ENCODE results near the gene ANKRD60.

ANKRD60 gene

DNA sequence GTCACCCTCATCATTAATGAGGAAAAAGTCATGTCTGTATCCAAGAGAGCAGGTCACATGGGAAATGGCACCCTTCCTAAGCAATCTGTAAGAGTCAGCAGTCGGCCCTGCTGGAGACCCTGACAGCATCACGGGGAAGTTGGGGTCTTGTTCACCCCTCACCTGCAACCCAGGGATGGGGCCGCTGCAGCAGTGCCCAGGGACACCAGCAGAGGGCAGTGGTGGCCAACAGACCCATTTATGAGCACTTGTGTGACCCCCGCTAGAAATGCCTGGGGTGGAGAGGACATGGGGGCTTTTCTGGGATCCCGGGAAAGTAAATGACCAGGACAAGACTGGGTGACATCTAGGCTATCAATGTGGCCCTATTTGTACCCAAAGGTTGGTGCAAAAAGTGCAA is 35.9 kb downstream of the ANKRD60 start:
- peak; percentile 24 for DNase-seq (ENCODE audit: low spot score)

DNA sequence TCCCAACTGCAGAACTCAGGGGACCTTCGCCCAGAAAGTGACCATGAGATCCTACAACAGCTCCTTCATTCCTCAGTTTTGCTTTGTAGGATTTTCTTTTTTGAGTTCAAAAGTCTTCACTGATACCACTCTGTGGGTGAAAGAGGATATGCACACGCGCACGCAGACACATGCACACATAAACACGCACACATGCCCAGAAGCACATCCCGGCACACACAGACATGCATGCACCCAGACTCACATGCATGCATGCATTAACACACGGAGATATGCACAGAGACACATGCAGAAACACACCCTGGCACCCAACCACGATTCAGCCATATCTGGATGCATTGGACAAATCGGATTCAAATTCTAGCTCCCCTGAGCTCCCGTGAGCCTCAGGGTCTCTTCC is 36.4 kb downstream of the ANKRD60 start:
- DNase-seq (ENCODE audit: low spot score), result no peak

DNA sequence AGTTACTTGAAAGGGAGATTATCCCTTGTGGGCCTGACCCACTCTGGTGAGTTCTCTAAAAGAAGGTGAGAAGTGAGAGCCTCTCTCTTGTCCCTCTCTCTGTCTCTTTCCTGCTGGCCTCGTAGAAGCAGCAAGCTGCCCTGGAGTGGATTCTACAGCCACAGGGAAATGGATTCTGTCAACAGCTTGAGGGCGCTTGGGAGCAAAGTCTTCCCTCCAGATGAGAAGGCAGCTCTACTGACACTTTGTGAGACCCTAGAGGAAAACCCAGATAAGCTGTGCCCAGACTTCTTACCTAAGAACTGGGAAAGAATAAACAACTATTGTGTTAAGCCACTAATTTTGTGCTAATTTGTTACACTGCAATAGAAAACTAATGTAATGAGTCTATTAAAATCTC is 39.9 kb downstream of the ANKRD60 start:
- DNase-seq (ENCODE audit: low spot score), result no peak

DNA sequence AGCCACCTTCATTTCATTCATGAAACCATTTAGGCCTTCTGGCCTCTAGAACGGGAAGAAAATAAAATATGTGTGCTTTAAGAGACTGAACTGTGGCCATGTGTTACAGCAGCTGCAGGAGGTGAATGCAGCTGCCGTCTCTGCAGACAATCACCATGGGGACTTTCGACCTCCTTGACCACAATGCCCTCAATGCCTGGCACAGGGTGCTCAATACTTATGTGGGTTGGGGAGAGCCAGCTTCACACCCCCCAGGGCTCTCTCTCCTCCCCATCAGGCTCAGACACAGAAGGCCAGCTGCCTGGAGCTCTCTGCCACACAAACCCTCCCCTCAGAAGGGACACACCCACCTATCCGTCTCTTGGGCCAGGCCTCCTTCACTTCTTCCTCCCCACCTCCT is 43.5 kb downstream of the ANKRD60 start:
- DNase-seq (ENCODE audit: low spot score), result no peak

DNA sequence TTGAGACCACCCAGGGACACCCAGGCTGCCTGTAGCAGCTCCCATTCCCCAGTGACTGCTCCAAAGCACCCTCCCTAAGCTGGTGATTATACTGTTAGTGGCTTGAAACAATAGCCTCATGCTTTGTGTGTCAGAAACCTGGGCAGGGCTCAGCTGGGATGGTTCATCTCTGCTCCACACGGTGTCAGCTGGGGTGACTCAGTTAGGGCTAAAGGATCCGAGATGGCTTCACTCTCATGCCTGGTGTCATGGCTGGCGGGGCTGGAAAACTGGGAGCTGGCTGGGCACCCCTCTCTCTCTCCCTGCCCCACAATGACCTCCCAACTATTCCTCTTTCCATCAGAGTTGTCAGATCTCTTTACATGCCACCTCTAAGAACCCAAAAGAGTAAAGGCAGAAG is 44.4 kb downstream of the ANKRD60 start:
- DNase-seq (ENCODE audit: low spot score), result no peak

DNA sequence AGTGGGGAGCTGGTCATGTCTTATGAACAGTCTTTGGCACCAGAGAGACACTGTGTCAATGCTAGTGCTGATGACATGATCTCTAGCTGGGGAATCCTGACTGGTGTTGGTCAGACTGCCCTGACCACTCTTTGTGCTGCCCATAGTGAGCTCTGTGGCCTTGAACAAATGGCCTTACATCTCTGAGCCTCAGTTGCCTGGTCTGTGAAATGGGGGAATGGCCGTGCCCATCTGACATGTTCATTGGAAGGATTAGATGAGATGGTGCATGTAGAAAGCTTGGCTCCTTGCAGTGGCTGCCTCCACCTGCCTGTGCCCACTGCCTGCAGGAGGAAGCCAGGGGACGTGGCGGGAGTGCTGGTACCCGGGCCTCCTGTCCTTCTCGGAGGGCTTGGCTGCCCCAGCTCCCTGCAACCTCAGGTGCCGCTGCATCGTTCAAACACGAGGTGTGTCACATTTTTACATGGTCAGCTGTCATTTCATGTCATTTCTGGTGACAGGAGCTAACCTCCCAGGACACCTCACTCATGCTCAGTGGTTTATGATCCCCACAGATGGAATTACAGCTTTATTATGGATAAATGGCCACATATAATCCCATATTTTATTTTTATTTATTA is 45.8 kb downstream of the ANKRD60 start:
- DNase-seq (ENCODE audit: low spot score), result no peak

DNA sequence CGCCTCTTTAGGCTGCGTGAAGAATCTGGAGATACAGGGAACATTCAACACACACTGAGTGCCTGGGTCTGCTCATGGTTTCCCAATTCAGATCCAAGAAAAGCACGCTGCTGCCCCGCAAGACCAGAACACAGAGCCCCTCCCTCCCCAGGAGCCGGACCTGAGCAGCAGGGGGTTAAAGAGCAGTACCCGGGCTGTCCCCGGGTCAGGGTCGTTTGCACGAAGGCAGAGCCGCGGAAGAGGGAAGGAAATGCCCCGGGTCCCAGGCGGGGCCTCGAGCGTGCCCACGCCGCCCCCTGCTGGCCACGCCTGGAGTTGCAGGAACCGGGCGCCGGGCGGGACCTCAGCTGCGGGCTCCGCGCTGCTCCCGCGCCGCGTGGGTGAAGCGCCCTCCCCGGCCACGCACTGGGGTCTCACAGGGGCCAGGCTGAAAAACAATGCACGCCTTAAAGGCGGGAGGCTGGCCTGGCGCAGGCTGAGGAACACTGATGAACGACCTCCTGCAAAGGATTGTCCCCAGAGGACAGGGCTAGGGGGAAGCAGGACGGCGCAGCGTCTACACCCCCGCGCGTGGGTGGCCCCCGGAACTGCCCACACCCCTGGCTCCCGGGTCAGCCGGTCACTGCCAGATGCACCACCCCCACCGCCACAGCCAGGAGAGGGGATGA is 48.9 kb downstream of the ANKRD60 start:
- DNase-seq (ENCODE audit: low spot score), result peak; percentile 62

DNA sequence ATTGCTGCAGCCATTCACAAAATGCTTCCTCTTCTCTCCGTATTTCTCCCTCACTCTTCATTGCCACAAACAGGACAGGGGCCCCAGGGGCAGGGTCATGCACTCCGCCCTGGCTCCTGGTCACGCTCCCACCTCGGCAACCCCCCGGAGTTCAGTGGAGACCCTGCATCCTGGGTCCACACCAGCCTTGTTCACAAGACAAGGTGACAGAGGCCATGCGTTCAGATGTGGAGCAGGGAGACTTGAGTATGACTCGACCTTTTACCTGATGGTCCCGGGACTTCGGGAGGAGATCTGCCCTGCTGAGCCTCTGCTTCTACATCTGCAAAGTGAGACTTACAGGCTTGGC is 49.4 kb downstream of the ANKRD60 start:
- DNase-seq (ENCODE audit: low spot score), result no peak

DNA sequence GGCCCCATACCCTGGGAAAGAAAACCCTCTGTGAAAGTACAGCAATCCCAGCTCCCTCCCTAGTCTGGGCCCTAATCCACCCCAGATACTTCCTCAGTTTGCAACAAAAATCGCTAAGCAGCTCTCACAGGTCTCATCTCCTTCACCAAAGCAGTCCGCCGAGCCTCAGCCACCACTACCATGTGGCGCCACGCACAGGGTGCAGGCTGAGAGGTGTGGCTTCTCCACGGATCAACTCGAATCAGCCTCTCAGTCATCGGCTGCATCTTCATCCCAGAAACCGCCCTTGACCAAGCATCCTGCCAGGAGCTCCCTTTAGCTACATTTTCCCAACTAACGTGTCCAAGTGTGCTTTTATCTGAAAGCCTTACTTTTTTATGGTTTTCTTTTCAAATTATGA is 50.7 kb downstream of the ANKRD60 start:
- DNase-seq (ENCODE audit: low spot score), result no peak

DNA sequence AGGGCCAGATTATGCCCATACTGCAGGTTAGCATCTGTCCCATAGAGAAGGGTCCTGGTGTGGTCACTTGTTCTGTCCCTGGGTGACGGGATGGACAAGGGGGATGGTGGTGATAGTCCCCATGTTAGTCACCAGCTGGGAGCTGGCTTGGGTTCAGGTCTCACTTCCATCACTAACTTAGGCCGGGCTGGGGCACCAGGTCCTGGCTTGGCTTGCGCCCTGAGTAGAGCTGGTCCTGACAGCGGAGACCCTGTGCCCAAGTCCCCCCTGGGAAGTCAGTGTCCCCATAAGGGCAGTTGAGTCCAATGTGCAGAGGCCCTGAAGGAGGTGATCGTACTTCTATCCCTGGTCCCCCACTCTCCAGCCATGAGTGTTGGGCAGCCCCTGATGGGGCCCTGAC is 52.6 kb downstream of the ANKRD60 start:
- DNase-seq (ENCODE audit: low spot score), result no peak

DNA sequence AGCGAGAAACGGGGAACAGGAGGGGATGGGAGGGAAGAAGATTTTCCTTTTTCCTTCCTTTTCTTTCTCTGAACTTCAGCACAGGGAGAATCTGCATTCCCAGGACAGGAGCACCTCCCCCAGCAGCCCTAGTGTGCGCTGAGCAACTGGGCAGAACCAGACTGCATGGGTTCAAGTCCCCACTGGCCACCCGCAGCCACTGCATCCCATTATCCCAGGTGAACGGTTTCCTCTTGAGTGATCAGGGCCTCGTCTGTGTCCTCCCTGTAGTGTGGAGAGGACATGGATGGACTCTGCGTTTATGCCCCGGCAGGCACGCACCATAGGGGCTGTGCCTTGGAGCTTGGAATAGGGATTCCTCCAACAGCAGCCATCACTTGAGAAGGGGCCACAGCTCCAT is 53.0 kb downstream of the ANKRD60 start:
- no peak for DNase-seq (ENCODE audit: low spot score)

DNA sequence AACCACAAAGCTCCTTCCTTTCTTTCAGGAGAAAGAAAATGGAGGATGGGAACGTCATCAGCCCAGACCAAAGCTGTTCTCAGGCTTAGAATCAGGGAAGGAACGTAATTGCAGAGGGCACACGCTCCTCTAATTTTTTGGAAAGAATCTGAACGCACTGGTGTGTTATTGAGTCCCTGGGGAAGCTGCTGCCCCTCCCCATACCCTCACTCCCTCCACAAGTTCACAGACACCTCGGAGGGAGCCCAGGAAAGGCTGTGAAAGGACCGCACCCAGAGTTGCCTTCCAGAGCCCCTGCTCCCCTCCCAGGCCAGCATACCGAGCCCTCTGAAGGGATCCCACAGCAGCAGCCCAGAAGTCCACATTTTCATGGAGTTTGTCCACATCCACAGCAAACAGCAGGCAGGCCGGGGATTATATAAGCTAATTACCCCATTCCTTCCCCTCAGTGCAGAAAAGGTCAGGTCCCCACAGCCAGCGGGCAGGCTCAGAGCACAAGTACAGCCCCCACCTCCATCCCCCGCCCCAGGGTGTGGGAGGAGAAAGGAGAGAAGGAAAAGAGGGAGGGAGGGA is 53.7 kb downstream of the ANKRD60 start:
- no peak for DNase-seq (ENCODE audit: low spot score)

DNA sequence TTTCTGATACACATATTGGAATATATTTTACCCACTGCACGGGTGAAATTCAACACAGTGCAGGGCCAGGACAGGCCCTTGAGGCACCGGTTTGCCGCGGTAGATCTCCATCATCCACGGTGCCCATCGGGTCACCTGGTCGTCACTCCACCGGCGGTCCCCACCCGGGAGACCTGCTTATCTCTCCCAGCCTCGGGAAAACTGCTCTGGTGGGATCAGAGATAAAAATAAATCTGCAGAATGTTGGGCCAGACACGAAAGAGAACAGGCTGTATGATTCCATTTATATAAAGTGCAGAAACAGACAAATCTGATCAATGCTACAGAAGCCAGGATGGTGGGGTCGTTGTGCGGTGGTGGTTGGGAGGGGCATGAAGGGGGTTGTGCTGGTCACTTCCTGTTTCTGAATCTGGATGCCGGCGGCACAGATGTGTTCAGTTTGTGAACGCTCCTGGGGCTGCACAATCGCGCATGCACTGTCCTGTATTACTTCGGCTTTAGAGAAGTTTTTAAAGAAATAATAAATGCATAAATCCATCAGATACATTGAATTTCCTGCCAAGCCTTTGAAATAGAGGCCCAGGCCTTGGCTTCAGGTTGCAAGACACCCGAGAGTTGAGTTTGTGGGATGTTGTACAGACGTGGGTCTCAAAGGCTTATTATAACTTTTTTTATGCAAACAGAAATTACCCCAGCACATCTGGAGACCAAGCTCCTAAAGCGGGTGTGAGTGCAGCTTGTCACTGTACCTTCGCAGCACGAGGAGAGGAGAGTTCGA is 54.3 kb downstream of the ANKRD60 start:
- no peak for DNase-seq (ENCODE audit: low spot score)

DNA sequence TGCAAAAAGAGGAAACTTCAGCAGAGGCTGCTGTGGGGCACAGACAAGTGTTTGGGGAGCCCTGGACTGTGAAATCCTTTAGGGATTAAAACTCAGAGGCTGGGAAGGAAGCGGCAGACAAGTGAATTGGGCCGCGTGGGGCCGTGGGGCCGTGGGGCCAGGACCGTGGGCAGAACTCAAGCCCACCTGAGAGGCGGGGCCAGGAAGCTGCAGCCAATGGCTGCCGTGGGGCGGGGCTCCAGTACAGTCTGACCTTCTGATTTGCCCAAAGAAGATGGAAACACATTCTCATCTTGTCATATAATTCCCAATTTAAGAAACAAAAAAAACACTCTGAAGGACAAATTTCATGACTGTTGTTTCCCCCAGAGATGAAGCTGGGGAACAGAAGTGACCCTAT is 55.4 kb downstream of the ANKRD60 start:
- DNase-seq (ENCODE audit: low spot score), result no peak

DNA sequence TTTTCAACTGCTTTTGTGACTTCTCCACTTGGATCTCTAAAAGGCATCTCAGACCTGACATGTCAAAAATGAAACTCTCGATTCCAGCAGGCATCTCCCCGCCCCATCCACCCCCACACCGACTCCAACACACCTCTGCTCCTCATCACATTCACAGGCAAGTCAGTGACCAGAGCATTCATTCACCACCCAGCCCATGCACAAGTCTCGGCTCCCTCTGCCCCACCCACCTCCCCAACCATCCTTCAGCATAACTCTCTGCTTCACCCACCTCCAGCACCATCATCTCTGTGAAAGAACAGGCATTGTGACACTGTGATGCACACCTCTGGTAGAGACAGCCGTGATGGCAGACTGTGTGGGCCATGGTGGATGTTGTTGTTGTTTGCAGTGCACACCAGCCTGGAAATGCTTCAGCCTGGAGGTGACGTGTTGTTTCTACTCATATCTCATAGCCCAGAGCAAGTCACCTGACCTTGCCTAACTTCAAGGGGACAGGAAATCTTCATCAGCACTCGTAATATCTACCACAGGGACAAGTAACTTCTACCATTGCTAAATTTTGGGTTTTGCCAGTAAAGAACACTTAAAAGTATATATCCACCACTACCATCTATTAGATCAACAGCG is 56.5 kb downstream of the ANKRD60 start:
- DNase-seq (ENCODE audit: low spot score), result no peak

DNA sequence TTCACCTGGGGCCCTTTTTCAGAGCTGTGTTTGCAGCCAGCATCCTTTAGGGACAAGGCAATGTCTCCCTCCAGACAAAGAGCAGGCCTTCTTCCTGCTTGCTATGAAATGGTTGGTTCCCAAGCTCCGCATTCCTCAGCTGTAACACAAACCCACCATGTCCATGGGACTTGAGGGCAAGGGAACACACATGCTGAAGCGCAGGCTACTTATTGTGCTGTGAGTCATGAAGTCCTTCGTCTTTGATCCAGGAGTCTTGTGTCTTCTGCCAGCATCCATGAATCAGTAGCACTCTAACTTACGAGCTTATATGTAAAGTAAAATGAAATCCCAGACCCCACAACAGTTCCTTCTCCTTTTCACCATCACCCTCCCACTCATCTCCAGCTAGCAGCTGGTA is 59.0 kb downstream of the ANKRD60 start:
- no peak for DNase-seq (ENCODE audit: low spot score)

DNA sequence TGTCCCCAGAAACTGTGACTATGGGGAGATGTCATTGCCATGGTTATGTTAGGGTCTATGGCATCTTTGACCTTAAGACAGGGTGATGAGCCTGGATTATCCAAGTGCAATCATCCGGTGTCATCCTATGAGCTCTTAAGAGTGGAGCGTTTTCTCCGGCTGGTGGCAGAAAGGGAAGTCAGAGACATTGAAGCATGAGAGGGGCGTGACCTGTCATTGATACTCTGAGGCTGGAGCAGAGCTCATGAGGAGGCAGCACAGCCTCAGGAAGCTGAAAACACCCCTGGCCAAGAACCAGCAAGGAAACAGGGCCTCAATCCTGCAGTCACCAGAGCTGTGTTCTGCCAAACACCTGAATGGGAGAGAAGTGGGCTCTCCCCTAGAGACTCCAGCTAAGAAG is 59.6 kb downstream of the ANKRD60 start:
- DNase-seq (ENCODE audit: low spot score), result no peak

DNA sequence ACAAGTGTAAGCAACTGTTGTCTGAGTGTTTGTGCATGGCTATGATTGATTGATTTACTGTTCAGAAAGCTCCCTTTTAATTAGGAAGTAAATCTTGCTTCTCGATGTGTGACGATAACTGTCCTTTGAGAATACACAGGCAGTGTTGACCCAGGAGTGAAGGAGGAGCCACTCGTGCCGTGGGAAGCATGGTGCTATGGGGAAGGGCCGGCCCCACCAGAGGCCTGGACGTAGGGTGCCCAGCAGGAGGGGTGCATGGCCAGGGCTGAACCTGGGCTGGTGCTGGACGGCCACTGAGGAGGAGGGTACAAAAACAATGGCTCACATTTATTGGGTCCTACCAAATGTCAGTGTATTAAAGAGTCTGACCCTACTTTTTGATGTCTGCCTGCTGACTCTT is 60.7 kb downstream of the ANKRD60 start:
- DNase-seq (ENCODE audit: low spot score), result no peak

All from CD4-positive, alpha-beta T cell treated with Interleukin-2 at 100 ng/mL for 4 hours (primary cell).